CD8-positive, alpha-beta memory T cell (primary cell): Measurements from ENCODE around the gene KSR1. TPM values are rescaled to one million over a fixed set of nuclear protein-coding genes. Genes with fewer than 3 reads are reported as not detected.

Source experiments
- CTCF ChIA-PET: fragments of 350-600 bp; sonication (Branson Sonifier 250); formaldehyde crosslinking; loops from one replicate; lab custom pipeline; 2021; ENCODE audit warnings: antibody characterized with exemption; lab: Charles Lee
- POLR2A ChIA-PET: fragments of 350-600 bp; sonication (Branson Sonifier 250); formaldehyde crosslinking; loops from one replicate; lab custom pipeline; 2021; ENCODE audit warnings: antibody characterized with exemption; lab: Charles Lee
- DNase-seq, 5 donors: peaks; one replicate each; pipeline versions ENCODE4 v3.0.0 to v3.0.0-alpha.2; 2020 to 2022; ENCODE audit warnings: mixed read lengths in 1 of 5
- H3K27ac ChIP-seq: one replicate; pipeline ENCODE4 v1.7.0; 2013; ENCODE audit warnings: low read depth, mild to moderate bottlenecking, low read length, moderate library complexity
- H3K27me3 ChIP-seq: 2 replicates; pipeline ENCODE4 v1.7.0; 2013; ENCODE audit warnings: low read length, mild to moderate bottlenecking; ENCODE audit not compliant: insufficient read depth, poor library complexity, severe bottlenecking
- H3K36me3 ChIP-seq: 2 replicates; pipeline ENCODE4 v1.7.0; 2013; ENCODE audit warnings: mild to moderate bottlenecking, low read length, moderate library complexity; ENCODE audit not compliant: insufficient read depth
- H3K4me1 ChIP-seq: 2 replicates; pipeline ENCODE4 v1.7.0; 2013; ENCODE audit warnings: mild to moderate bottlenecking, low read length, moderate library complexity; ENCODE audit not compliant: insufficient read depth
- H3K4me3 ChIP-seq: 2 replicates; pipeline ENCODE4 v1.7.0; 2013; ENCODE audit warnings: mild to moderate bottlenecking, low read length
- H3K9me3 ChIP-seq: 2 replicates; pipeline ENCODE4 v1.7.0; 2013; ENCODE audit warnings: mild to moderate bottlenecking, low read length
- H3K27ac Mint-ChIP-seq, 8 donors: one replicate each; pipeline ENCODE4 v1.8.0; 2020 to 2021; ENCODE audit warnings: mixed read lengths in 8 of 8, mild to moderate bottlenecking in 6 of 8, inconsistent platforms in 3 of 8, moderate library complexity in 3 of 8
- H3K27me3 Mint-ChIP-seq, 2 donors: one replicate each; pipeline ENCODE4 v1.8.0; 2020 to 2021; ENCODE audit warnings: mixed read lengths in 2 of 2, mild to moderate bottlenecking in 1 of 2, moderate library complexity in 1 of 2
- H3K36me3 Mint-ChIP-seq, 3 donors: one replicate each; pipeline ENCODE4 v1.8.0; 2020 to 2021; ENCODE audit warnings: mixed read lengths in 3 of 3, inconsistent platforms in 1 of 3, mild to moderate bottlenecking in 1 of 3
- H3K4me1 Mint-ChIP-seq, 3 donors: one replicate each; pipeline ENCODE4 v1.8.0; 2020 to 2021; ENCODE audit warnings: mixed read lengths in 3 of 3, inconsistent platforms in 1 of 3, mild to moderate bottlenecking in 1 of 3
- H3K4me3 Mint-ChIP-seq, 7 donors: one replicate each; pipeline ENCODE4 v1.8.0; 2020 to 2021; ENCODE audit warnings: mixed read lengths in 7 of 7, mild to moderate bottlenecking in 6 of 7, moderate library complexity in 4 of 7, inconsistent platforms in 2 of 7
- H3K9me3 Mint-ChIP-seq, 5 donors: one replicate each; pipeline ENCODE4 v1.8.0; 2020 to 2022; ENCODE audit warnings: mixed read lengths in 5 of 5, mild to moderate bottlenecking in 3 of 5, moderate library complexity in 2 of 5, inconsistent platforms in 1 of 5
- polyA plus RNA-seq: library from polyadenylated mRNA; unstranded; fragments of 300-500 nt; fragmentation: Illumina TruSeq; gene quantifications from one replicate; pipeline ENCODE4 v1.2.3, GENCODE V29; 2021
- total RNA-seq, 2 experiments: library from RNA; stranded (reverse); gene quantifications; one replicate each; pipeline ENCODE4 v1.2.3, GENCODE V29; 2021

Gene KSR1
- total and polyA plus RNA-seq, 3 experiments from 2014 or later = 2.9 to 26.9 (median 26.3) TPM

DNA sequence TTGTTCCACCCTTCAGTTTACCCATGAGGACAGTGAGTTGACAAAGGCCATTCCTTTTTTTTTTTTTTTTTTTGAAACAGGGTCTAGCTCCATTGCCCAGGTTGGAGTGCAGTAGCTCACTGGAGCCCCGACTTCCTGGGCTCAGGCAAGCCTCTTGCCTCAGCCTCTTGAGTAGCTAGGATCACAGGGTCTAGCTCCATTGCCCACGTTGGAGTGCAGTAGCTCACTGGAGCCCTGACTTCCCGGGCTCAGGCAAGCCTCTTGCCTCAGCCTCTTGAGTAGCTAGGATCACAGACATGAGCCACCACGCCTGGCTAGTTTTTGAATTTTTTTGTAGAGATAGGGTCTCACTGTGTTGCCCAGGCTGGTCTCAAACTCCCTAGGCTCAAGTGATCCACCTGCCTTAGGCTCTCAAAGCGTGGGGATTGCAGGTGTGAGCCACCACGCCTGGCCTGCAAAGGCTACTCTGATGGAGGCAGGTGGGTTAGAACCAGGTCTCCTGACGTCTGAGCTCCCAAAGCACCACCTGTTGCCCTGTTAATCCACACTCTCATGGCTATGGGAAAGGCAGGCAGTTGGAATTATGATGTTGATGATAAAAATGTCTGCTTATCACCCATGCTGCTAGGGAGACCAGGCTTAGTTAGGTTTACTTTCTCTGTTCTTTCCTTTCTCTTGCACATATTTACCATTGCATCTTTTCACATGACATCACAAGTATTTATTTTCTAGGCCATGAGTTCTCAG, 65.2 kb downstream of the KSR1 start:
- POLR2A ChIA-PET = no interaction called here
- Histone ChIP-seq H3K4me3 (no peak overlapping the region), H3K27me3 (no peaks in the 10 kb centered on the region), H3K27ac (no peak overlapping the region), H3K4me1 (peaks cover 4% of the 10 kb centered on the region), H3K9me3 (no peaks in the 10 kb centered on the region), H3K36me3 (no peaks in the 10 kb centered on the region)
- CTCF ChIA-PET = interaction anchor here (0.6 kb wide), 1 partner anchor 10 kb away, joined by 3 read pairs; no protein-coding TSS in a partner anchor
- no peak for DNase-seq
- Mint-ChIP-seq H3K27me3 (peaks cover 0 to 1% of the 10 kb centered on the region in 2 donors), H3K4me1 (peaks cover 38 to 59% (median 44%) of the 10 kb centered on the region in 3 donors), H3K4me3 (no peak overlapping the region), H3K27ac (no peak overlapping the region), H3K36me3 (no peaks in the 10 kb centered on the region), H3K9me3 (no peaks in the 10 kb centered on the region)

DNA sequence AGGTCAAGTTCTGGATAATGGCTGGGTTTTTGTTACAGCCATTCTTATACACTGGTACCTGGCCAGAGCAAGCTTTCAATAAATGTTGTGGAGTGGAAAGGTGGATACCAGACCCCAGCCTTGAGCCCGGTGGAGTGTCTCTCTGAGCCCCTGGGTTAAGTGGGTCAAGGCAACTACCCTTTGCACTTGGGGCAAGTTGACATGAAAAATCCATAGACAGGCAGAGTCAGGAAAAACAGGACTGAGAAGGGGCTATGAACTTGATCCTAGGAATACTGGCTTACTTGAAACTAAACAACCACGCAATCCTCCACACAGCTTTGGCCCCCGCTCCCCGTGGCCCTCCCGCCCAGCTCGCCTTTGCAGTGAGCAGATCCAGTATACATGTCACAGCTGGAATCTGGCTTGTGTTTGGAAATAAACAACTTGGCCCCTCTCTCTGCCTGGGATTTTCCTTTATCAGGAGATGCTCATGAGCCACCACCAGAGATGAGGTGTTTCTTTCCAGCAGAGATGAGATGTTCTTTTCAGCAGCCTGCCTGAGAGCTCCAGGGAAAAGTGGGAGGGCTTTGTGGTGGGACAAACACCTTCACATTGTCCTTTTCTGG, 65.9 kb downstream of the KSR1 start:
- Histone ChIP-seq H3K27me3 (no peaks in the 10 kb centered on the region), H3K4me3 (no peak overlapping the region), H3K9me3 (no peaks in the 10 kb centered on the region), H3K4me1 (peaks cover 9% of the 10 kb centered on the region), H3K36me3 (no peaks in the 10 kb centered on the region), H3K27ac (no peak overlapping the region)
- CTCF ChIA-PET = interaction anchor here (0.6 kb wide), 1 partner anchor 10 kb away, joined by 3 read pairs; no protein-coding TSS in a partner anchor
- H3K27ac Mint-ChIP-seq = peak overlapping the region in 1 of 8 donors; percentile 12
- no peak for DNase-seq
- peaks cover 0 to 1% of the 10 kb centered on the region in 2 donors for H3K27me3 Mint-ChIP-seq
- H3K36me3 Mint-ChIP-seq = no peaks in the 10 kb centered on the region
- no peaks in the 10 kb centered on the region for H3K9me3 Mint-ChIP-seq
- peaks cover 44 to 65% (median 50%) of the 10 kb centered on the region in 3 donors for H3K4me1 Mint-ChIP-seq
- no peak overlapping the region for H3K4me3 Mint-ChIP-seq
- POLR2A ChIA-PET = no interaction called here

GRCh38 chr17:27523712-27524111, 67.5 kb downstream of the KSR1 start:
- Histone ChIP-seq H3K4me1 (peaks cover 9% of the 10 kb centered on the region), H3K27me3 (no peaks in the 10 kb centered on the region), H3K36me3 (no peaks in the 10 kb centered on the region), H3K4me3 (no peak overlapping the region), H3K9me3 (no peaks in the 10 kb centered on the region), H3K27ac (no peak overlapping the region)
- H3K36me3 Mint-ChIP-seq = no peaks in the 10 kb centered on the region
- CTCF ChIA-PET = interaction anchor here (0.7 to 1.3 kb wide), 2 partner anchors 17 to 22 kb away, joined by 3 read pairs; no protein-coding TSS in a partner anchor
- H3K9me3 Mint-ChIP-seq = no peaks in the 10 kb centered on the region
- peak overlapping the region in 1 of 8 donors; percentile 68 for H3K27ac Mint-ChIP-seq
- no peak for DNase-seq
- H3K27me3 Mint-ChIP-seq = peaks cover 0 to 1% of the 10 kb centered on the region in 2 donors
- POLR2A ChIA-PET = no interaction called here
- peak overlapping the region in 1 of 7 donors; percentile 63 for H3K4me3 Mint-ChIP-seq
- peaks cover 36 to 59% (median 46%) of the 10 kb centered on the region in 3 donors for H3K4me1 Mint-ChIP-seq

DNA sequence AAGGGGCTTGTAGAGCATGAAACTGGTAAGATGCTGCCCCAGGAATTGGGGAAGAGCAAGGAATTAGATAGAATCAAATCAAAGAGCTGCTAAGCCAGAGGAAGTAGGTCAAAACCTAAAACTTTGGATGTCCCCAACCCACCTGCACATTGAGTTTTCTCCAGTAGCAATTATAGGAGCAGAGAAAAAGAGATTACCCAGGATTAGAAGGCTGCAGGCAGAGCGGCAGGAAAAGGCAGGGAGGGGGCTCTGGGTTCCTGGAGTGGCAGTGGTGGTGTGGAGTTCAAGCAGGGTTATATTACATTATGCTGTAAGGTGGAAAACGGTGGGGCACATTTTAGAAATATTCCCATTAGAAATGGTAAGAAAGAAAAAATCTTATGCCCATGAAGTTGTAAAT, 68.3 kb downstream of the KSR1 start:
- no peaks in the 10 kb centered on the region for H3K27me3 ChIP-seq
- no peaks in the 10 kb centered on the region for H3K36me3 ChIP-seq
- no peaks in the 10 kb centered on the region for H3K9me3 Mint-ChIP-seq
- H3K4me3 ChIP-seq = no peak overlapping the region
- H3K27ac Mint-ChIP-seq = peak overlapping the region in 1 of 8 donors; percentile 38
- H3K36me3 Mint-ChIP-seq = no peaks in the 10 kb centered on the region
- CTCF ChIA-PET = no interaction called here
- no peaks in the 10 kb centered on the region for H3K9me3 ChIP-seq
- peaks cover 33 to 54% (median 44%) of the 10 kb centered on the region in 3 donors for H3K4me1 Mint-ChIP-seq
- H3K4me3 Mint-ChIP-seq = no peak overlapping the region
- peaks cover 9% of the 10 kb centered on the region for H3K4me1 ChIP-seq
- POLR2A ChIA-PET = no interaction called here
- no peak for DNase-seq
- no peak overlapping the region for H3K27ac ChIP-seq
- H3K27me3 Mint-ChIP-seq = peaks cover 0 to 1% of the 10 kb centered on the region in 2 donors

DNA sequence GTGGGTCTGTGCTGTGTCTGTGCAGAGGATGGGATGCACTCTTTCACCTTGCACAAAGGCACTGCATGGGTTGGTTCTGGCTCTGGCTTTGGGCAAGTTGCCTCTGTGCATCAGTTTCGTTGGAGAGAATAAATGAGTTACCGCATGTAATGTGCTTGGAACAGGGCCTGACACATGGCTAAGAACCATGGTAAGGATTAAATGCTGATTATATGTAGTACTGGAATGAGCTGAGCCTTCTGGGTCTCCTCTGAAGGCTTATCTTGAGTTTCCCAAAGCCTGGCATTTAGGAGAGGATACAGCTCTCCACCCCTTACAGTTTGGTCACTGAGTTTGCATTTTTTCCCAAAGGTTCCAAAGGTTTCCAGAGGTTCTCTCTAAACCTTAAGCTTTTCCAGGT, 69.1 kb downstream of the KSR1 start:
- Mint-ChIP-seq H3K4me3 (no peak overlapping the region), H3K27ac (no peak overlapping the region), H3K36me3 (no peaks in the 10 kb centered on the region), H3K9me3 (no peaks in the 10 kb centered on the region), H3K4me1 (peaks cover 32 to 49% (median 38%) of the 10 kb centered on the region in 3 donors), H3K27me3 (peaks cover 0 to 1% of the 10 kb centered on the region in 2 donors)
- no peak for DNase-seq
- ChIA-PET POLR2A (no interaction called here), CTCF (no interaction called here)
- no peak overlapping the region for H3K4me3 ChIP-seq
- no peaks in the 10 kb centered on the region for H3K36me3 ChIP-seq
- H3K27me3 ChIP-seq = no peaks in the 10 kb centered on the region
- H3K27ac ChIP-seq = no peak overlapping the region
- H3K4me1 ChIP-seq = peaks cover 9% of the 10 kb centered on the region
- H3K9me3 ChIP-seq = no peaks in the 10 kb centered on the region

DNA sequence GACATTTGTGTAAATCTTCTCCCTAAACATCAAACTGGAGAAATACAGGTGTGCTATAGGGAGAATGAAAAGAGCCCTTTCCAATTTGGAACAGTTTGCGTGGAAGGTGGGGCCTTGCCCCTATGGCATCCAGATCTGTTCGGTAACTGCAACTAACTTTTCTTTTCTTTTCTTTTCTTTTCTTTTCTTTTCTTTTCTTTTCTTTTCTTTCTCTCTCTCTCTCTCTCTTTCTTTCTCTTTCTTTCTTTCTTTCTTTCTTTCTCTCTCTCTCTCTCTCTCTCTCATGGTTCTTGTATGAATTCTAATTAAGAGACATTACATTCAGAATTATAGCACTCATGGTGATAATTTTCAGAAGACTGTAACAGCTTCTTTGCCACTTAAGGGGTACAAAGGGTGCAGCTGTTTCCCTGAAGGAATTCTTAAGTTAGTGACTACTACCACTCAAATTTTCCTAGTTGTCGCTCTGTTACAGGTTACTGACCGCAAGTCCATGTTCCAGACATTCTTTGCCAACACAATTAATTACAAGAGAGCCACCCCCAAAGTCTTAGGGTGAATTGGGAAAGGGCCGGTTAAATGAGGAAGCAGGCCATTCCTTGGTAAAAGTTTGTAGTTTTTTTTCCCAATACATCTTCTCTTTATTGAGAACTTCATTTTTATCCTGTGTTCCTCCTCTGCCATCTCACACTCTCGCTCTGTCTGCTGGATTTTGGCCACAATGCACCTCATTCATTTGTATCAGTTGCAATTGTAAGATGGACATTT, 69.8 kb downstream of the KSR1 start:
- Mint-ChIP-seq H3K4me1 (peaks cover 32 to 50% (median 35%) of the 10 kb centered on the region in 3 donors), H3K27me3 (peaks cover 0 to 1% of the 10 kb centered on the region in 2 donors), H3K4me3 (peak overlapping the region in 2 of 7 donors; percentile 7 to 19), H3K9me3 (no peaks in the 10 kb centered on the region), H3K27ac (peak overlapping the region; percentile 1 to 75 (median 35)), H3K36me3 (no peaks in the 10 kb centered on the region)
- Histone ChIP-seq H3K27ac (no peak overlapping the region), H3K27me3 (no peaks in the 10 kb centered on the region), H3K4me1 (peaks cover 9% of the 10 kb centered on the region), H3K36me3 (no peaks in the 10 kb centered on the region), H3K9me3 (no peaks in the 10 kb centered on the region), H3K4me3 (no peak overlapping the region)
- DNase-seq = no peak
- ChIA-PET CTCF (no interaction called here), POLR2A (no interaction called here)

GRCh38 chr17:27526604-27527002, 70.4 kb downstream of the KSR1 start:
- peak overlapping the region in 6 of 8 donors; percentile 1 to 73 (median 27) for H3K27ac Mint-ChIP-seq
- H3K4me1 Mint-ChIP-seq = peaks cover 34 to 51% (median 34%) of the 10 kb centered on the region in 3 donors
- H3K27me3 Mint-ChIP-seq = peaks cover 0 to 1% of the 10 kb centered on the region in 2 donors
- H3K4me3 ChIP-seq = no peak overlapping the region
- no peaks in the 10 kb centered on the region for H3K36me3 ChIP-seq
- H3K9me3 ChIP-seq = no peaks in the 10 kb centered on the region
- H3K4me1 ChIP-seq = peaks cover 9% of the 10 kb centered on the region
- DNase-seq = no peak
- no peaks in the 10 kb centered on the region for H3K36me3 Mint-ChIP-seq
- peak overlapping the region in 2 of 7 donors; percentile 7 to 19 for H3K4me3 Mint-ChIP-seq
- POLR2A ChIA-PET = no interaction called here
- H3K9me3 Mint-ChIP-seq = no peaks in the 10 kb centered on the region
- H3K27ac ChIP-seq = no peak overlapping the region
- CTCF ChIA-PET = no interaction called here
- H3K27me3 ChIP-seq = no peaks in the 10 kb centered on the region
